ENCODE measurements around the gene GIT2. TPM values are rescaled to one million over a fixed set of nuclear protein-coding genes. Genes with fewer than 3 reads are reported as not detected.

GIT2 gene
- total RNA-seq, 2 experiments from 2014 or later, result 101 to 103 TPM

Other genes with a start within 250 kb of the GIT2 start
- not detected for gene TRPV4, start 163.0 kb downstream of the GIT2 start, total RNA-seq
- 10 to 100 TPM; 18.3 to 20.2 TPM for gene GLTP, start 115.8 kb downstream of the GIT2 start, total RNA-seq
- gene TCHP, start 96.1 kb downstream of the GIT2 start, total RNA-seq, result 10 to 100 TPM; 34.4 to 37.2 TPM
- gene ANKRD13A, start 3.1 kb upstream of the GIT2 start, total RNA-seq, result 10 to 100 TPM; 85.8 to 88.8 TPM
- gene C12orf76, start 52.2 kb upstream of the GIT2 start, total RNA-seq, result 10 to 100 TPM; 22.1 to 23.2 TPM
- gene IFT81, start 128.0 kb upstream of the GIT2 start, total RNA-seq, result 1 to 10 TPM; 1.7 to 2.4 TPM

Measured in activated naive CD8-positive, alpha-beta T cell treated with anti-CD3 and anti-CD28 coated beads, Interleukin-2, amount 10 ng/mL, durations not matched to agents 7 days and 5 days (primary cell).